ENCODE measurements around the gene HEG1.

Gene HEG1

DNA sequence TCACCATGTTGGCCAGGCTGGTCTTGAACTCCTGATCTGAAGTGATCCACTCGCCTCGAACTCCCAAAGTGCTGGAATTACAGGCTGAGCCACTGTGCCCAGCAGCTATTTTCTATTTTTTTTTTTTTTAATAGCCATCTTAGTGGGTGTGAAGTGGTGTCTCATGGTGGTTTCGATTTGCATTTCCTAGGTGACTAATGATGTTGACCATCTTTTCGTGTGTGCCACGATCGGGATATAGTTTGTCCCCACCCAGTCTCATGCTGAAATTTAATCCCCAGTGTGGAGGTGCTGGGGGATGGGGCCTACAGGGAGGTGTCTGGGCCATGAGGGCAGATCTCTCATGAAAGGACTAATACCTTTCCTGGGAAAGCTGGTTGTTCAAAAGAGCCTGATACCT, 79.4 kb downstream of the HEG1 start:
- no peak for DNase-seq (ENCODE audit: low read depth in 2 of 2)
- no peak overlapping the region for H3K4me3 ChIP-seq (replicated peaks in 1 of 2; ENCODE audit: low read depth in 2 of 2, low read length in 2 of 2)
- TF ChIP-seq CTCF (IDR thresholded peaks at IDR 0.05; ENCODE audit: low read depth, low read length): no peak

DNA sequence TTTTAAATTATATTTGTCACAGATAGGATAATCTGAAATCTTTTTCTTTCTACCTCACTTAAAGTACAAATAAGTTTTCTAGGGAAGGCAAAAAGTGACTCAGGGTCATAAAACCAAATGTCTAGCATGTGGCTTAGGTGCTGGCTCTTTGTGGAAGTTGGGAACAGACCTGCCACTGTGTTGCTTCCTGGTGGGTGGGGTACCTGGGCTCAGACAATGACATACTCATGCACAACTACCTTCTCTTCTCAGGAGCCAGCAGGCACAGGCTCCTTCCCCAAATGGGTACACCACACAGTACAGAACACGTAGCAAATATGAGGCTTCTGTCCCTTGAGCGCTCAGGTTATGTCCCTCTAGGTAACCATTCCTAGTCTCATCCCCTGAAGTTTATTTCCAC, 81.1 kb downstream of the HEG1 start:
- no peak for TF ChIP-seq CTCF (IDR thresholded peaks at IDR 0.05; ENCODE audit: low read depth, low read length)
- no peak for DNase-seq (ENCODE audit: low read depth in 2 of 2)
- H3K4me3 ChIP-seq (replicated peaks in 1 of 2; ENCODE audit: low read depth in 2 of 2, low read length in 2 of 2): no peak overlapping the region

- no peak overlapping the region for H3K4me3 ChIP-seq (replicated peaks in 1 of 2; ENCODE audit: low read depth in 2 of 2, low read length in 2 of 2)
- TF ChIP-seq CTCF (IDR thresholded peaks at IDR 0.05; ENCODE audit: low read depth, low read length): no peak
- DNase-seq (ENCODE audit: low read depth in 2 of 2): no peak
Measured at GRCh38 chr3:124973290-124973689, 82.5 kb downstream of the HEG1 start.

DNA sequence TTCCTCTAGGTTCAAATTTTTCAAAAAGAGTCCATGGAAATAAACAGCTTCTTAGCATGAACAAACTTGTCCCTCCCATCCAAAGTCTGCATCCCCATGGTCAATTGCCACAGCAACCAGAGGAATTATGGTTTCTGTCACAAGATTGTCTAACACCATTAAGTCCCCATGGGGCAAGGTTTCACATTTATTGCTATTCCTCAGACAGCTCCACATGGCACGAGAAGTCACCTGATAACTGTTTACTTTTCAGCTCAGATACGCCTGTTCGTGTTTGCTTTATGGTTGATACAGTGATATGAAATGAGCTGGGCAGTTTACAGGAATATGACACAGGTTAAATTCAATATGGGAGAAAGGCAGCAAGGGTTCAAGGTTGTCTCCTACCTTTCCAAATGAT, 83.3 kb downstream of the HEG1 start:
- no peak overlapping the region for H3K4me3 ChIP-seq (replicated peaks in 1 of 2; ENCODE audit: low read depth in 2 of 2, low read length in 2 of 2)
- no peak for TF ChIP-seq CTCF (IDR thresholded peaks at IDR 0.05; ENCODE audit: low read depth, low read length)
- DNase-seq (ENCODE audit: low read depth in 2 of 2): no peak

DNA sequence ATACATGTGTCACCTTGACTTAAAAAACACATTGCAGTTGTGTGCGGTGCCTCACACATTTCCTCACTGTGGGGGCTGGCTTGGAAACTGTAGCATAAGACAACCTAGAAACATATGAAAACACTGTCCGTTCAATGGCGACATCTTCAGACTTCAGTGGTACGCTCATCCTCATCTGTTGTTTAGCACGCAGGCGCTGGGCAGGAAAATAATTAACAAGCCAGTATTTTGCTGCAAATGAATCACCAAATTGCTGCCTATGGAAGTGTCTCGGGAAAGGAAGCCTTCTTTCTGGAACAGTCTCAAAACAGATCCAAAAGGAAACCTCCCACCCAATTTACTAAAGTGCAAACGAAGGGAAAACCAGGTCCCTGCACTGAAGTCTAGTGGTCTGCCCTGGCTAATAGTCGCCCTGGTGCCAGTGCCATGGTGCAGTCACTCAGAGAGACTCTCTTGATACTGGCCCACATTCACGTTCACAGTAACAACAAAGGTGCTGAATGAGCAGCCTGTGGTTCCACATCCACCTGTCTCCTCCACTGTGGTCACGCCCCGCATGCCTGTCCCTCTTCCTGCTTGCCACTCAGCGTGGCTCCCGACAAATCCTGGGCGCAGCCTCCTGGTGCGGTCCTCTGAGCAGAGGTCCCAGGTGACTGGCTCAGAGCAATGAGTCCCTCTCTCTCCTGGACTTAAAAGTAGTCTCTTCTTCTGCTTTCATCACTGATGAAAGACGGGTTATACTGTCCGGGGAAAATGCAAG, 85.7 kb downstream of the HEG1 start:
- H3K4me3 ChIP-seq (replicated peaks in 1 of 2; ENCODE audit: low read depth in 2 of 2, low read length in 2 of 2): no peak overlapping the region
- no peak for DNase-seq (ENCODE audit: low read depth in 2 of 2)
- no peak for TF ChIP-seq CTCF (IDR thresholded peaks at IDR 0.05; ENCODE audit: low read depth, low read length)

- no peak for DNase-seq (ENCODE audit: low read depth in 2 of 2)
- TF ChIP-seq CTCF (IDR thresholded peaks at IDR 0.05; ENCODE audit: low read depth, low read length): no peak
- no peak overlapping the region for H3K4me3 ChIP-seq (replicated peaks in 1 of 2; ENCODE audit: low read depth in 2 of 2, low read length in 2 of 2)
Measured at GRCh38 chr3:124969190-124969589, 86.6 kb downstream of the HEG1 start.

- no peak for DNase-seq (ENCODE audit: low read depth in 2 of 2)
- H3K4me3 ChIP-seq (replicated peaks in 1 of 2; ENCODE audit: low read depth in 2 of 2, low read length in 2 of 2): no peak overlapping the region
- TF ChIP-seq CTCF (IDR thresholded peaks at IDR 0.05; ENCODE audit: low read depth, low read length): no peak
Measured at GRCh38 chr3:124967964-124968363, 87.8 kb downstream of the HEG1 start.
